ENCODE data around the gene PLEKHS1. TPM values are rescaled to one million over a fixed set of nuclear protein-coding genes. Genes with fewer than 3 reads are reported as not detected.

PLEKHS1 gene
- total RNA-seq, 1 experiment from 2014 or later, result not detected

- no TSS peak for BruUV-seq (replicated peaks)
- ChIA-PET RAD21 (ENCODE audit: low non-redundant PET in 1 of 2, low total read pairs in 2 of 2, uncharacterized antibody in 2 of 2, unreplicated experiment in 2 of 2) (no interaction called here), POLR2A (no interaction called here), CTCF (no interaction called here)
- TF ChIP-seq SRF (IDR thresholded peaks at IDR 0.05; ENCODE audit: low read depth), result no peak
- no peak for TF ChIP-seq ZNF274 (IDR thresholded peaks at IDR 0.05; ENCODE audit: low read depth, low read length)
- no peak for TF ChIP-seq CBX3 (IDR thresholded peaks at IDR 0.05; ENCODE audit: low read depth)
- TF ChIP-seq YY1 (IDR thresholded peaks at IDR 0.05; ENCODE audit: extremely low read depth, insufficient replicate concordance, low read depth, low read length), result no peak
- TF ChIP-seq POLR2AphosphoS5 (IDR thresholded peaks at IDR 0.05; ENCODE audit: low read depth, low read length), result no peak
- TF ChIP-seq FOSL1 (IDR thresholded peaks at IDR 0.05; ENCODE audit: low read depth), result no peak
- no peak for TF ChIP-seq CEBPB (IDR thresholded peaks at IDR 0.05; ENCODE audit: low read depth)
- no peak for TF ChIP-seq SIN3A (IDR thresholded peaks at IDR 0.05; ENCODE audit: low read depth)
- TF ChIP-seq, protein P1, sequence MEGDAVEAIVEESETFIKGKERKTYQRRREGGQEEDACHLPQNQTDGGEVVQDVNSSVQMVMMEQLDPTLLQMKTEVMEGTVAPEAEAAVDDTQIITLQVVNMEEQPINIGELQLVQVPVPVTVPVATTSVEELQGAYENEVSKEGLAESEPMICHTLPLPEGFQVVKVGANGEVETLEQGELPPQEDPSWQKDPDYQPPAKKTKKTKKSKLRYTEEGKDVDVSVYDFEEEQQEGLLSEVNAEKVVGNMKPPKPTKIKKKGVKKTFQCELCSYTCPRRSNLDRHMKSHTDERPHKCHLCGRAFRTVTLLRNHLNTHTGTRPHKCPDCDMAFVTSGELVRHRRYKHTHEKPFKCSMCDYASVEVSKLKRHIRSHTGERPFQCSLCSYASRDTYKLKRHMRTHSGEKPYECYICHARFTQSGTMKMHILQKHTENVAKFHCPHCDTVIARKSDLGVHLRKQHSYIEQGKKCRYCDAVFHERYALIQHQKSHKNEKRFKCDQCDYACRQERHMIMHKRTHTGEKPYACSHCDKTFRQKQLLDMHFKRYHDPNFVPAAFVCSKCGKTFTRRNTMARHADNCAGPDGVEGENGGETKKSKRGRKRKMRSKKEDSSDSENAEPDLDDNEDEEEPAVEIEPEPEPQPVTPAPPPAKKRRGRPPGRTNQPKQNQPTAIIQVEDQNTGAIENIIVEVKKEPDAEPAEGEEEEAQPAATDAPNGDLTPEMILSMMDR (IDR thresholded peaks at IDR 0.05 in 2 of 3, conservative IDR thresholded peaks at IDR 0.05 in 1 of 3; ENCODE audit: borderline replicate concordance in 1 of 3, insufficient read depth in 1 of 3, low read depth in 2 of 3, low read length in 2 of 3), result no peak
- no peak for TF ChIP-seq ELF1 (IDR thresholded peaks at IDR 0.05; ENCODE audit: borderline replicate concordance, low read depth)
- TF ChIP-seq EZH2 (IDR thresholded peaks at IDR 0.05), result no peak
- no peak for TF ChIP-seq EZH2phosphoT487 (IDR thresholded peaks at IDR 0.05; ENCODE audit: borderline replicate concordance)
- no peak for TF ChIP-seq POLR2A (IDR thresholded peaks at IDR 0.05; ENCODE audit: borderline replicate concordance, extremely low read depth, insufficient read depth, insufficient read length)
- TF ChIP-seq, protein P2, sequence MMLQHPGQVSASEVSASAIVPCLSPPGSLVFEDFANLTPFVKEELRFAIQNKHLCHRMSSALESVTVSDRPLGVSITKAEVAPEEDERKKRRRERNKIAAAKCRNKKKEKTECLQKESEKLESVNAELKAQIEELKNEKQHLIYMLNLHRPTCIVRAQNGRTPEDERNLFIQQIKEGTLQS (IDR thresholded peaks at IDR 0.05), result no peak
- TF ChIP-seq, protein P3, sequence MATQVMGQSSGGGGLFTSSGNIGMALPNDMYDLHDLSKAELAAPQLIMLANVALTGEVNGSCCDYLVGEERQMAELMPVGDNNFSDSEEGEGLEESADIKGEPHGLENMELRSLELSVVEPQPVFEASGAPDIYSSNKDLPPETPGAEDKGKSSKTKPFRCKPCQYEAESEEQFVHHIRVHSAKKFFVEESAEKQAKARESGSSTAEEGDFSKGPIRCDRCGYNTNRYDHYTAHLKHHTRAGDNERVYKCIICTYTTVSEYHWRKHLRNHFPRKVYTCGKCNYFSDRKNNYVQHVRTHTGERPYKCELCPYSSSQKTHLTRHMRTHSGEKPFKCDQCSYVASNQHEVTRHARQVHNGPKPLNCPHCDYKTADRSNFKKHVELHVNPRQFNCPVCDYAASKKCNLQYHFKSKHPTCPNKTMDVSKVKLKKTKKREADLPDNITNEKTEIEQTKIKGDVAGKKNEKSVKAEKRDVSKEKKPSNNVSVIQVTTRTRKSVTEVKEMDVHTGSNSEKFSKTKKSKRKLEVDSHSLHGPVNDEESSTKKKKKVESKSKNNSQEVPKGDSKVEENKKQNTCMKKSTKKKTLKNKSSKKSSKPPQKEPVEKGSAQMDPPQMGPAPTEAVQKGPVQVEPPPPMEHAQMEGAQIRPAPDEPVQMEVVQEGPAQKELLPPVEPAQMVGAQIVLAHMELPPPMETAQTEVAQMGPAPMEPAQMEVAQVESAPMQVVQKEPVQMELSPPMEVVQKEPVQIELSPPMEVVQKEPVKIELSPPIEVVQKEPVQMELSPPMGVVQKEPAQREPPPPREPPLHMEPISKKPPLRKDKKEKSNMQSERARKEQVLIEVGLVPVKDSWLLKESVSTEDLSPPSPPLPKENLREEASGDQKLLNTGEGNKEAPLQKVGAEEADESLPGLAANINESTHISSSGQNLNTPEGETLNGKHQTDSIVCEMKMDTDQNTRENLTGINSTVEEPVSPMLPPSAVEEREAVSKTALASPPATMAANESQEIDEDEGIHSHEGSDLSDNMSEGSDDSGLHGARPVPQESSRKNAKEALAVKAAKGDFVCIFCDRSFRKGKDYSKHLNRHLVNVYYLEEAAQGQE (IDR thresholded peaks at IDR 0.05; ENCODE audit: low read depth), result no peak
- no peak for TF ChIP-seq JUND (IDR thresholded peaks at IDR 0.05)
- TF ChIP-seq ZBTB33 (IDR thresholded peaks at IDR 0.05; ENCODE audit: extremely low read depth, insufficient replicate concordance, low read length), result no peak
- no peak for TF ChIP-seq MAX (IDR thresholded peaks at IDR 0.05)
- no peak for TF ChIP-seq TCF7L2 (IDR thresholded peaks at IDR 0.05; ENCODE audit: borderline replicate concordance, extremely low read depth, insufficient read depth, insufficient read length)
- Histone ChIP-seq H3K27ac (ENCODE audit: low read depth, low read length) (no peak overlapping the region), H3K4me3 (replicated peaks in 1 of 2; ENCODE audit: low read depth in 1 of 2, low read length in 2 of 2) (no peak overlapping the region), H3K9me3 (ENCODE audit: control insufficient read depth in 1 of 2, insufficient read depth in 1 of 2, low read depth in 1 of 2, low read length in 2 of 2) (0 out of 4 replicates have a peak, but pooled peaks cover 0 to 3% of the 10 kb centered on the region in 2 experiments), H3K27me3 (ENCODE audit: insufficient read depth, low read length) (no peaks in the 10 kb centered on the region), H3K36me3 (ENCODE audit: control insufficient read depth in 1 of 2, insufficient read depth in 2 of 2, low read length in 2 of 2) (peaks cover 11 to 14% of the 10 kb centered on the region in 2 experiments; a peak in 2 of 4 replicates), H3K4me2 (ENCODE audit: low read length) (no peak overlapping the region), H4K20me1 (ENCODE audit: insufficient read depth) (no peaks in the 10 kb centered on the region), H3K79me2 (ENCODE audit: insufficient read depth, low read length) (no peaks in the 10 kb centered on the region), H2AFZ (ENCODE audit: low read depth, low read length, poor library complexity, severe bottlenecking) (no peak overlapping the region), H3K4me1 (ENCODE audit: control insufficient read depth in 1 of 2, insufficient read depth in 2 of 2, low read length in 2 of 2) (no peaks in the 10 kb centered on the region), H3K9ac (ENCODE audit: low read length) (no peak overlapping the region), H3K9me2 (ENCODE audit: insufficient read depth) (no peaks in the 10 kb centered on the region)
- DNase-seq (ENCODE audit: low read depth, low spot score) (no peak), ATAC-seq (no peak)
- intact Hi-C loops (cut with micrococcal nuclease), result no loop called here
Measured at GRCh38 chr10:113733635-113734034, 17.8 kb upstream of the PLEKHS1 start.

Measured in HCT116 (cell line).